ENCODE measurements around the gene CNTROB. TPM values are rescaled to one million over a fixed set of nuclear protein-coding genes. Genes with fewer than 3 reads are reported as not detected.

Gene CNTROB, protein sequence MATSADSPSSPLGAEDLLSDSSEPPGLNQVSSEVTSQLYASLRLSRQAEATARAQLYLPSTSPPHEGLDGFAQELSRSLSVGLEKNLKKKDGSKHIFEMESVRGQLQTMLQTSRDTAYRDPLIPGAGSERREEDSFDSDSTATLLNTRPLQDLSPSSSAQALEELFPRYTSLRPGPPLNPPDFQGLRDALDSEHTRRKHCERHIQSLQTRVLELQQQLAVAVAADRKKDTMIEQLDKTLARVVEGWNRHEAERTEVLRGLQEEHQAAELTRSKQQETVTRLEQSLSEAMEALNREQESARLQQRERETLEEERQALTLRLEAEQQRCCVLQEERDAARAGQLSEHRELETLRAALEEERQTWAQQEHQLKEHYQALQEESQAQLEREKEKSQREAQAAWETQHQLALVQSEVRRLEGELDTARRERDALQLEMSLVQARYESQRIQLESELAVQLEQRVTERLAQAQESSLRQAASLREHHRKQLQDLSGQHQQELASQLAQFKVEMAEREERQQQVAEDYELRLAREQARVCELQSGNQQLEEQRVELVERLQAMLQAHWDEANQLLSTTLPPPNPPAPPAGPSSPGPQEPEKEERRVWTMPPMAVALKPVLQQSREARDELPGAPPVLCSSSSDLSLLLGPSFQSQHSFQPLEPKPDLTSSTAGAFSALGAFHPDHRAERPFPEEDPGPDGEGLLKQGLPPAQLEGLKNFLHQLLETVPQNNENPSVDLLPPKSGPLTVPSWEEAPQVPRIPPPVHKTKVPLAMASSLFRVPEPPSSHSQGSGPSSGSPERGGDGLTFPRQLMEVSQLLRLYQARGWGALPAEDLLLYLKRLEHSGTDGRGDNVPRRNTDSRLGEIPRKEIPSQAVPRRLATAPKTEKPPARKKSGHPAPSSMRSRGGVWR
- total RNA-seq = 25.4 TPM

- DNase-seq = peak; percentile 99
Observed at GRCh38 chr17:7931709-7932482, at the start of gene CNTROB, which contains the start of gene TRAPPC1. CNTROB (plus strand) TSS chr17:7932206; CDS start chr17:7933080, 874 bp downstream. TRAPPC1 (minus strand) TSS chr17:7931946; CDS start chr17:7931829, 117 bp downstream.

GRCh38 chr17:7882629-7883028 lies 49.4 kb upstream of the CNTROB start:
- no peak for DNase-seq

DNA sequence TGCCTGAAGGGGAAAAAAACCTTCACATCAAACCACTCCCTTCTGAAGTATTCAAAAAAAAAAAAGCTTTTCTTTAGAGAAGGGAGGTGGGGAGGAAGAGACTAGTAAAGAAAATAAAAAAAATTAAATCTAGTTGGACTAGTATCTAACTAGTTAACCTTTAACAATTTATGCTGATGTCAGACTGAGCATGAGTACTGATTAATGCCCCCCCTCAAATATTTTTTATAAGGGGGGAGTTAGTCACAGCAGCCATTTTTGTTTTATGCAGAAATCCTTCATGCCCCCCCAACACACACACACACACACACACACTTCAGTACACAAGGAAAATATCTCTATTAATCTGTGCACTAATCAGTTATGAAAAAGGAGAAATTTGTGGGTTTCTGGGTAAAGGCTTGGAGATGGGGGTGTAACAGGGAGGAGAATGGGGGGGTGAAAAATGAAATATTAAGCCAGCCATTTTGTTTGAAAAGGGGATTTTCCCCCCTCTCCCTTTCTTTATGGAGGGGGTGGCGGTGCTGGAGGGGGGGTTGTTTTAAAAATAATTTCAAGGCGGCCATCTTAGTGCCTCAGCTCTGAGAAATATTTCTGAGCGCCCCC lies 48.1 kb upstream of the CNTROB start:
- DNase-seq = peak; percentile 52

- DNase-seq = no peak
Observed at GRCh38 chr17:7884581-7885366, 47.2 kb upstream of the CNTROB start.

DNA sequence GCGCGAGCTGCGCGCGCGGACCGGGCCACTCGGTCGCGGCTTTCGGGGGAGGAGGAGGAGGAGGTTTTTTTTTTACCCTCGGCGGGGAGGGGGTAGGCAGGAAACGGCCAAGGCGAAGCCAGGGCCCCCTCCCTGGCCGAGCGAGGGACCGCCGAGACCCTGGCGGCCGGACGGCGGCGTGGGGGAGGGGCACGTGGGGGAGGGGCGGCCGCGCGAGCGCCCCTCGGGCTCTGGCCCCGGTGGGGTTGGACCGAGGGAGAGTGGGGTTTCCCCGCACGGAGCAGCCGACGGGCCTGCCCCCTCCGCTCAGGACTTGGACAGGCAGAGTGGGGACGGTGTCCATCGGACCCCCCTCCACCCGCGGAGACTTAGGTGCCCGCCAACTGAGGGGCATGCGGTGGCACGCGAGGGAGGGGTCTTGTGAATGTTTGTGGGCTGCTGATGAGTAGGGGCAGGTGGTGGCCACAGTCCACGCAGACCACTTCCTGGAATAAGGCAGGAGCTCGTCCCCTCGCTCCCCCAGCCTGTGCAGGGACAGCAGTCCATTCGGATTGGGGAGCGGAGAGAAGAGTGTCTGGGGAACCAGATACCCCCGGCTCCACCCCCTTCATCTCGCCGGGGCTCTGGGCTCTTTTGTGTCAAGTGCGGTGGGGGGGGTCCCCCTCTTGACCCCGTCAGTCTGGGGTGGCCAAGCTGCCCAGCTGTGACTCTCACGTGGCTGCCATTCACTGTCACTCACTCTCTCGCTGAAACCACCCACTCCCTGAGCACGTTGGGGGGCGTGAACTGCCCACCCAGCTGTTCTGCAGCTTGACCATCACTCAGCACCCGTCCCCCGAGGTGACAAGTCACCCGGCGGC lies 46.4 kb upstream of the CNTROB start:
- DNase-seq = no peak

DNA sequence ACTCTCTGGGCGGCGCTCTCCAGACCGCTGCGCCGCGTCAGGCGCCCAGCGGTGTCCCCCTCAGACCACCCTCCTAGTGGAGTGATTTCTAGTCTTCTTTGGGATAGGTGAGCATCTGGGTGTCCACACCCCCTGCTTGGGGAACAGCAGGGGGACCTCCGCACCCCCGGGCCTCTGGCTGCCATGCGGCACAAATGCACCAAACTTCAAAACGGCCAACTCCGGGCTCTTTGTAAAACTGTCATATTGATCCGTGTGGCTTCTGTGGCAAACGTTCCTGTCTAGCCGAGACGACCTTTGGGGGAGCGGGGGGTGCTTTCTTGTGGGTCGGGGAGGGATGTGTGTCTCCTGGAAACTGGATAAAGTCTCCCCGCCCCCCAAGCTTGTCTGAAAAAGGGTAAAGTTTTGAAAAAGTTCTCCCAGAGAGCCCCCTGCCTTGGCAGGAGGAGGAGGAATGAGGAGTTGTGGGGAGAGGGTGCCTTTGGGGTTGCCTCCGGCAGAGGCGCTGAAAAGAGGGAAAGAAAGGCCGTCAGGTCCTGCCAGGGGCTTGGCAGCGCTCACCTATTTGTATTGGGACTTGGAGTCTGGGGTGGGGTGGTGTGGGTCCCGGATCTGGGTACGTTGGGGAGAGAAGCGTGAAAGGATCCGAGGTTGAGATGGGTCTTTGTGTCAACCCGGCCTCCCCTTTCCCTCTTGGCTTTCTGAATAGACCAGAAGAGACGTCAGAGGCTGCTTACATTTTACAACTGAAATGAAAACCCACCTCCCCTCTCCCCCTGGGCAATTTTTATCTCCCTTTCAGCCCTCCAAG lies 45.6 kb upstream of the CNTROB start:
- DNase-seq = peak; percentile 66

DNA sequence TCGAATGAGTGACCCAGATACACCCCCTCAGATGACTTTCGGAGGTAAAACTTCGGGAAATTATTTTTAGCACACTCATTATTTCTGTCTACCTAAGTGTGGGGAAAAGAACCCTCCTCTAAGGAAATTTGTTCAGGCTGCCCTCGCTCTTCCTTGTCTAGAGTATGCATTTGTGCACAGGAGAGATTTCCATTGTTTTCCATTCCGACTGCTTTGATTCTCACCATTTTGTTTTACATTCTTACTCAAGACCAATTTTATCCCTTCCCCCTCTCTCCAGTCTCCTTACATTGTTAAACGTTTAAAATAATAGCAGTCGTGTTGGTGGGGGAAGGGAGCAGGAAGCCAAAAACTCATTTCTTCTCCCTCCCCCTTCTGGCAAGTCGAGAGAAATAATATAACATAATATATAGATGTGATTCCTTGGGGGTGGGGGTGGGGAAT lies 44.9 kb upstream of the CNTROB start:
- DNase-seq = no peak

DNA sequence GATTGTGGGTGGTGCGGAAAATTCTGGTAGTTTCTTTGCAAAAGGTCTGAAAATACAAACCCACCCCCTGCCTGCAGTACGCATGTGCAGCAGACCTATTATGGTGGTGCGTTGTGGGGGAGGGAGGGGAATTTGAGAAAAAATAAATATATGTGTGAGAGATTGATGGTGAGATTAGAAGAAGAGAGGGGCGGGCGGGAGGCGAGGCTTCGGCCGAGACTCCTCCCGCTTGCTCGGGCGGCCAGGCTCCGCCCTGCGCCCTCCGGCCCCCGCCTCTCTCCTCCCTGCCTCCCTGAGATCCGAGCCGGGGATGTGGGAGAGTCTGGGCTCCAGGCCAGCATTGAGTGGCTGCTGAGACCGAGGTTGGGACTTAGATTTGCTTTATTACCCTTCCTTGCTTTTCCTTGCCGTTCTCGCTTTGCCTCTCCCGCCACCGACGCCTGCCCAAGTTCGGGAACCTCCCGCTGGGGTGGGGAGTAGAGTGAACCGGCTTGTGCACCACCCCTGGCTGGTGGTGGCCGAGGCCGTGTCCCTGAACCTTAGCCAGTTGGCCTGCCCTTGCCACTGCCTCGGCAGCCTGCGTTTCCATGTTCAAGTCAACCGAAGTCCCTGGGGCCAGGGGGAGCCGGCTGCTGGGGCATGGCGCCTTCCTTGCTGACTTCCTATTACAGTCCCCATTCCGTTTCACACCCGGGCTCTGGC lies 44.4 kb upstream of the CNTROB start:
- peak; percentile 99 for DNase-seq

DNA sequence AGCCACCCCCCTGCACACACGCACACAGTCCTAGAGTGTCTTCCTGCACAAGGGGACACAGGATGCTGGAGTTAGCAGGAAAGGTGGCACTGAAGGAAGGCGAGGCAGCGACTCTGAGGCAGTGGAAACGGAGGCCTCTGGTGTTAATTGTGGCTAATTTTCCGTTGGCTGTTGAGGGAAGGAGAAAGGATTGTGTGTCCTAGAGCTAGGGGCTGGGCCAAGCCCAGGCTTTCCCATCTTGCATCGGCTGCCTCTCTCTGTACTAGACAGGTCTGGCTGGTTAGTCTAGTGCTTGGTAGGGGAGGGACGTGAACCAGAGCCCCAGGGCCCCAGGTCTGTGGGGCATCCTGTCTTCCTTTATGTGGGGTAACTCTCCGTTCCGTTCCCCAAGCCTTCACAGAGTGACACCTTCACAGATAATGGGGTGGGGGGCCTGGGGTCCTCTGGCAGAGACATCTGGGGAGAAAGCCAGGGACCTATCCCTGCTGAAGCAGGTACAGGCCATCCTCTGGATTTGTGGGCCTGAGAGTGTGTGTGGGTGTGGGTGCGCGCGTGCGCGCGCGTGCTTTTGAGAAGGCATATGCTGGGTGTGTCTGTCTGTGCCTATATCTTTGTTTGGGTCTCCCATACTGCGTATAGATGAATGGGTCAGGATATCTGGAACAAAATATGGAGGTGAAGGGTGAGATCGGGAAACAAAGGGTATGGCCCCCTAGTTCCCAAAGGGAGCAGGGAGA lies 43.7 kb upstream of the CNTROB start, which contains the start of gene CHD3:
CHD3 (plus strand) TSS at position 606 of the 737 bp plus-strand sequence. CDS start 212 bp downstream, outside the sequence.
- DNase-seq = peak; percentile 80

DNA sequence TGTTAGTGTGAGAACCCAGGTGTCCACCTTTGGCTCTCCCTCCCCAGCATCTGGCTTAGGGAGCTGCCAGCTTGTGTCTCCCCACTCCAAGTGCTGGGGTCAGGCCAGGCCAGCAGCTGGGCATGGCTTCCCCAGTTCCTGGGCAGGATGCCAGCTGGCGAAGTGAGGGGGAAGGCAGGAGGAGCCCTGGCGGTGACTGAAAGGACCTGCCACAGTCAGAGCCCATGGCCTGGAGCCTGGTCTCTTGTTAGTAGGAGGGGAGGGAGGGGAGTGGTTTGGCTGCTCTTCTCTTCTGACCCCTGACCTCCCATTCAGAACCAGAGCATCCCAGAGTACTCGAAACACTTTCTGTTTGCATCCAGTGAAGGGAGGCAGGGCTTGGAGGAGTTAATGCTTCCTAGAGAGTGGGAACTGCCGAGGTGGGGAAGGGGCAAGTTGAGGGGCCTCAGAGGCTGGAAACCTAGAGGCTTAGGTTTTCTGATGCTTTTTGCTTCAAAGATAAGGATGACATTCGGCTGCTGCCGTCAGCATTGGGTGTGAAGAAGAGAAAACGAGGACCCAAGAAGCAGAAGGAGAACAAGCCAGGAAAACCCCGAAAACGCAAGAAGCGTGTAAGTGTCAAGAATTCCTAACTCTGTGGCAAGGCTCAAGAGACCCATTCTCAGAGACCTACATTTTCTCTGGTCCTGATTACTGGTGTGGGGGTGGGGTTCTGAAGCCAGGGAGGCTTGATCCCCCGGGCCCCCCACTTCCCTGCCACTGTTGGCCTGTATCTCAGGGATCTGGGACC lies 42.6 kb upstream of the CNTROB start:
- peak; percentile 72 for DNase-seq

- no peak for DNase-seq
Observed at GRCh38 chr17:7893187-7893880, 38.7 kb upstream of the CNTROB start.

DNA sequence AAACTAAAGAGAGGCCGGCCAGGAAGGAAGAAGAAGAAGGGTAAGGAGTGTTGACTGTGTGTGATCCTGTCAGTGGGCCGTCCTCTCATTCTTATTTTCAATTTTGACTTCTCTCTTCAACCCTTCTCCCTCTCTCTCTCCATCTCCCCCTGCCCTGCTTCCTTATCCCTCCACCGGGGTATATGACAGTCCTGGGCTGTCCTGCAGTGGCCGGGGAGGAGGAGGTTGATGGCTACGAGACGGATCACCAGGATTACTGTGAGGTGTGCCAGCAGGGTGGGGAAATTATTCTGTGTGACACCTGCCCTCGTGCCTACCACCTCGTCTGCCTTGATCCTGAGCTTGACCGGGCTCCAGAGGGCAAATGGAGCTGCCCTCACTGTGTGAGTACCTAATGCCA lies 37.8 kb upstream of the CNTROB start:
- no peak for DNase-seq

GRCh38 chr17:7894866-7895265 lies 37.1 kb upstream of the CNTROB start:
- DNase-seq = no peak

- no peak for DNase-seq
Observed at GRCh38 chr17:7897090-7897489, 34.9 kb upstream of the CNTROB start.

- DNase-seq = peak; percentile 27
Observed at GRCh38 chr17:7897773-7898172, 34.2 kb upstream of the CNTROB start.
